Aorta (tissue), 5 donors: ENCODE data around the gene DMRT2. TPM values are rescaled to one million over a fixed set of nuclear protein-coding genes. Genes with fewer than 3 reads are reported as not detected.

Source experiments
- ATAC-seq: fragments of 200-7000 bp; cut with Tn5 transposase; one replicate; pipeline ENCODE4 v1.9.1; 2022; ENCODE audit warnings: moderate library complexity; ENCODE audit not compliant: low FRiP score
- DNase-seq, 2 donors: peaks; one replicate each; pipeline ENCODE4 v3.0.0-alpha.2; 2020
- H3K27ac ChIP-seq, 2 donors: one replicate each; pipeline ENCODE4 v1.5.1; 2013; ENCODE audit warnings: low read length in 2 of 2, mild to moderate bottlenecking in 2 of 2, moderate library complexity in 2 of 2, control low read depth in 1 of 2, inconsistent platforms in 1 of 2, low read depth in 1 of 2
- H3K27me3 ChIP-seq, 2 donors: one replicate each; pipeline ENCODE4 v1.6.1; 2013; ENCODE audit warnings: control low read depth in 1 of 2, low read length in 1 of 2, mild to moderate bottlenecking in 1 of 2, moderate library complexity in 1 of 2; ENCODE audit not compliant: insufficient read depth in 2 of 2, control insufficient read depth in 1 of 2
- H3K36me3 ChIP-seq, 2 donors: one replicate each; pipeline ENCODE4 v1.6.1; 2013; ENCODE audit warnings: control low read depth in 1 of 2, low read length in 1 of 2, mild to moderate bottlenecking in 1 of 2; ENCODE audit not compliant: insufficient read depth in 2 of 2, control insufficient read depth in 1 of 2
- H3K4me1 ChIP-seq, 2 donors: one replicate each; pipeline ENCODE4 v1.6.1; 2013; ENCODE audit warnings: low read length in 2 of 2, control low read depth in 1 of 2, mild to moderate bottlenecking in 1 of 2, moderate library complexity in 1 of 2; ENCODE audit not compliant: insufficient read depth in 2 of 2, control insufficient read depth in 1 of 2
- H3K4me3 ChIP-seq, 2 donors: one replicate each; pipeline ENCODE4 v1.5.1; 2013; ENCODE audit warnings: low read length in 2 of 2, control low read depth in 1 of 2, mild to moderate bottlenecking in 1 of 2
- H3K9me3 ChIP-seq: one replicate; pipeline ENCODE4 v1.6.1; 2013; ENCODE audit warnings: mild to moderate bottlenecking, low read length; ENCODE audit not compliant: control insufficient read depth
- WGBS, 2 donors: extraction: QIAGEN DNeasy Blood & Tissue Kit; methylation state at CpG; one replicate each; pipeline ENCODE4 v1.1.7; 2013; 5-methylcytosine and 5-hydroxymethylcytosine counted together
- intact Hi-C, 2 donors: fragments of 100-400 bp; cut with DNase I; formaldehyde crosslinking; loops; one replicate each; pipeline versions ENCODE4 v1.14.2 to v1.15.0; 2022
- long read RNA-seq, 2 donors: library from polyadenylated mRNA; unstranded; transcript quantifications; one replicate each; pipeline ENCODE4 v2.0.0, GENCODE V29; 2020 to 2021
- polyA plus RNA-seq, 2 donors: library from polyadenylated mRNA; stranded (reverse); fragments of 200-250 nt; gene quantifications; one replicate each; pipeline ENCODE4 v1.2.3, GENCODE V29; 2013
- total RNA-seq, 2 donors: library from RNA; stranded (reverse); fragmentation: NEBNext Ultra II Directional; extraction: Animal tissue kit (Norgen Biotek cat#: 25700); gene quantifications; one replicate each; pipeline ENCODE4 v1.2.1, GENCODE V29; 2021
- donor health status: healthy with polysubstance abuse.
- donor health status: Bipolar disorder and iron deficiency.
- donor health status: DM: no; HTN: no; CAD: no.
- donor health status: DM: no; HTN: no; CAD: no.
- donor health status: DM: yes; HTN: yes; CAD: no.

The DMRT2 gene
- total RNA-seq, result under 1 TPM in 1 of 2 donors, not detected in 1; 0.69 TPM
- under 1 TPM in 1 of 2 donors, not detected in 1; 0.75 TPM for polyA plus RNA-seq
- long read RNA-seq, donor 1, result 0 reads
- long read RNA-seq, donor 2, result 0 reads

GRCh38 chr9:1050125-1050895 is at the start of gene DMRT2:
Gene DMRT2, plus strand, starts transcription at chr9:1050357. Its CDS starts 1,257 bp downstream, at chr9:1051614.
- H3K36me3 ChIP-seq, result no peaks in the 10 kb centered on the region
- H3K27ac ChIP-seq, result no peak within 1 kb of the TSS
- peaks cover 0 to 4% of the 10 kb centered on the region in 2 donors for H3K27me3 ChIP-seq
- DNase-seq, result peak; percentile 84 to 88
- WGBS, 2 donors, result 7 to 9% methylated on average over 47 to 48 of the region's 48 CpGs
- intact Hi-C loops, result no loop called here
- ATAC-seq, result peak; percentile 85
- no peak within 1 kb of the TSS for H3K4me3 ChIP-seq
- no peaks in the 10 kb centered on the region for H3K4me1 ChIP-seq
- no peaks in the 10 kb centered on the region for H3K9me3 ChIP-seq

- Histone ChIP-seq H3K27ac (no peak overlapping the region), H3K9me3 (no peaks in the 10 kb centered on the region), H3K4me3 (no peak overlapping the region), H3K4me1 (no peaks in the 10 kb centered on the region), H3K27me3 (no peaks in the 10 kb centered on the region), H3K36me3 (no peaks in the 10 kb centered on the region)
- ATAC-seq (no peak), DNase-seq (no peak)
- intact Hi-C loops, result loop anchor here (2.0 to 10.0 kb wide), 2 partner anchors 111 to 617 kb away; no protein-coding TSS in a partner anchor
- 88 to 93% methylated on average over 4 of the region's 4 CpGs for WGBS, 2 donors
Measured at GRCh38 chr9:1001838-1002237, 48.3 kb upstream of the DMRT2 start.

DNA sequence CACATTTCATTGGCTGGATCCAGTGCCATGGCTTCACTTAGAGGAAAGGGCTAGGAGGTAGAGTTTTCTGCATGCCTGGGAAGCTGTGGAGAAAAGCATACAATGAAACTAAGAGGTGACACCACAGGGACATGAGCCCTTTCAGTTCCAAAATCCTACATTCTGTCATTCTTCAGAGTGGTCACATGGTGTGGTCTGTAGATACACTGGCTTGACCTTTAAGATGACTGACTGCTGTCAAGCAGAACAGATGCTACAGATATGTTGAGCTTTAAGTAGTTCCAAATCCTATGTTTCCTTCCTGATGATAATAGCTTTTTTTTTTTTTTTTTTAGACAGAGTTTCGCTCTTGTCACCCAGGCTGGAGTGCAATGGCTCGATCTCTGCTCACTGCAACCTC is 47.5 kb upstream of the DMRT2 start:
- WGBS, 2 donors, result 97 to 100% methylated on average over 2 of the region's 2 CpGs
- intact Hi-C loops, result loop anchor here (10.0 kb wide), 1 partner anchor 618 kb away; no protein-coding TSS in a partner anchor

DNA sequence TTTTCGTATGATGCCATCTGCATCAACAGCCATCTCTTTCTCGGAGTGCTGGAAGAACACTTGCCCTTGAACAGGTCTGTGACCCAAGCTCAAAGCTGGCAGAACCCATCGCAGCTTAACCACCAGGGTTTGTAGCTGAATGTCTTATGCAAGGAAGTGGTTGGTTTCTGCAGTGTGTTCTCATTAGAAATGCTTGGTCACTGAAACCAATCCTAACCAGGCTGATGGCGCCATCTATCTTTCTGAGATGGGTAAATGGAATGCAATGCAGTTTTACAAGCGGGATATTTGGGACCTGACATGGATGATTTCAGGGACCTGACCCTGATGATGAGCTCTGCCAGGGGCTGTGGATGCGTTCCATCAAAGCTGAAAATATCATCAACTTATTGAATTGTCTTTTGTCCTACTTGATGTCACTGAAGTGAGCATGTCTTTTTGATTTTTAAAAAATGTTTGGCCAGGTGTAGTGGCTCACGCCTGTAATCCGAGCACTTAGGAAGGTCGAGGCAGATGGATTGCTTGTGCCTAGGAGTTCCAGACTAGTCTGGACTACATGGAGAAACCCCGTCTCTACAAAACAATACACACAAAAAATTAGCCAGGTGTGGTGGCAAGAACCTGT is 45.0 kb upstream of the DMRT2 start:
- ATAC-seq, result no peak
- intact Hi-C loops, result loop anchor here (5.0 to 10.0 kb wide), 2 partner anchors 108 to 620 kb away; no protein-coding TSS in a partner anchor
- 56 to 62% methylated on average over 10 of the region's 10 CpGs for WGBS, 2 donors
- Histone ChIP-seq H3K9me3 (no peaks in the 10 kb centered on the region), H3K36me3 (no peaks in the 10 kb centered on the region), H3K27ac (no peak overlapping the region), H3K4me1 (no peaks in the 10 kb centered on the region), H3K4me3 (no peak overlapping the region), H3K27me3 (no peaks in the 10 kb centered on the region)
- DNase-seq, result no peak

More for the DNA sequence above, 47.5 kb upstream of the DMRT2 start:
- Histone ChIP-seq H3K27ac (no peak overlapping the region), H3K27me3 (no peaks in the 10 kb centered on the region), H3K9me3 (no peaks in the 10 kb centered on the region), H3K4me3 (no peak overlapping the region), H3K4me1 (no peaks in the 10 kb centered on the region), H3K36me3 (no peaks in the 10 kb centered on the region)
- DNase-seq (no peak), ATAC-seq (no peak)

DNA sequence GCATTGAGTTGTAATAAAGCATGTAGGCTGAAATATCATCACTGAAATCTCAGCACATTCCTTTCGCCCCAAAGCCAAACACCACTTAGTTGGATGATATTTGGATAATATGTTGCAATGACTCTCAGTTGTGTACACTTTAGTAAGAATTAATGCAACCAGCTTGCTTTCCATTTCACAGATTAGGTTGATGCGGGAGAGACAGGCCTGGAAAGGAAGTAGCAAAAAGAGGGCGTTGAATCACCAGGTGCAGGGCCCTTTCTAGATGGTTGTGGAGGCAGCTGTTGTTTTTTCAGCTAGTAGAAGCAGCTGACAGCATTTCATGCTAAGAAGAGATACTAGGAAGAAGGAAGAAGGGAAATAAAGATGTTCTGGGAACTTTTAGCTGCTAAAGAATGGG is 42.8 kb upstream of the DMRT2 start:
- DNase-seq (no peak), ATAC-seq (no peak)
- H3K27me3 ChIP-seq, result no peaks in the 10 kb centered on the region
- no peaks in the 10 kb centered on the region for H3K4me1 ChIP-seq
- no peaks in the 10 kb centered on the region for H3K36me3 ChIP-seq
- intact Hi-C loops, result loop anchor here (5.0 to 10.0 kb wide), 2 partner anchors 110 to 623 kb away; no protein-coding TSS in a partner anchor
- 91 to 93% methylated on average over 3 of the region's 3 CpGs for WGBS, 2 donors
- no peak overlapping the region for H3K27ac ChIP-seq
- H3K4me3 ChIP-seq, result no peak overlapping the region
- no peaks in the 10 kb centered on the region for H3K9me3 ChIP-seq

DNA sequence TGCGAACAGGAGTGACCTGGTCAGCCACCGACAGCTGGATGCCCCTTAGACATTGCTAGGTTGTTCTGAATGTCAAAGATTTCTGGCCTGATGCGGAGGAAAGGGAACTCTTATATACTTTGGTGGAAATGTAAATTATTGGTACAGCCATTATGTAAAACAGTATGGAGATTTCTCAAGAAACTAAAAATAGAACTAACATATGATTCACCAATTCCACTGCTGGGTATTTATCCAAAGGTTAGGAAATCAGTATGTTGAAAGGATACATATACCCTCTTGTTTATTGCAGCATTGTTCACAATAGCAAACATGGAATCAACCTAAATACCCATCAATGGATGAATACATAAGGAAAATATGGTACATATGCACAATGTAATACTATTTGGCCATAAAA is 41.9 kb upstream of the DMRT2 start:
- ATAC-seq, result no peak
- Histone ChIP-seq H3K27ac (no peak overlapping the region), H3K4me1 (no peaks in the 10 kb centered on the region), H3K4me3 (no peak overlapping the region), H3K36me3 (no peaks in the 10 kb centered on the region), H3K27me3 (no peaks in the 10 kb centered on the region), H3K9me3 (no peaks in the 10 kb centered on the region)
- no peak for DNase-seq
- WGBS, 2 donors, result 96 to 97% methylated on average over 3 of the region's 3 CpGs
- intact Hi-C loops, result loop anchor here (5.0 to 10.0 kb wide), 2 partner anchors 111 to 623 kb away; no protein-coding TSS in a partner anchor

DNA sequence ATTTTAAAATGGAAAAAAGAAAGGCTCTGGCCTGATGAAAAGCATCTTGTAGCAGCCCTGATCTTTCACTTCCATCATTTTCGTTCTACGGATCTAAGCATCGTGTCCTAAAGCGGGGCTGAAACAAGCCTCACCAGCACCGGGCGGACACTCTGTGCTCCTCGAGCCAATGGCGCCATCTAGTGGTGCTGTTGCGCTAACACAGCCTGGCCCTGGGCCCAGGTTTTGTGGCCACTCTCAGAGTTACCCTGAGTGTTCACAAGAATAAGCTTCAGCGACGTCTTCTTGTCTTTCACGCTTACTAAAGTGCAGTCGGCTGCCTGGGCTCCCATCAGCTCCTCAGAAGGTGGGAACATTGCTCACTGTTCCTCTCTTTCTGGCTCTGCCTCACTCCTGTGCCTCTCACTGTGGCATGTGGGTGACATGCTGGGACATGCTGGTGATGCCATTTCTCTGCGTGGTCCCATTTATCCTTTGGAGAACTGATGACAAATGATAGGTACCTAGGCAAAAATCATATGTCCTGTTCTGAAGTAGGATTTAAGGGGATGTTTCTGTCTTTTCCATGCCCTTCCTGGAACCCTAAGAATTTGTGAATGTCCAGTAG is 41.0 kb upstream of the DMRT2 start:
- WGBS, 2 donors, result 6 to 7% methylated on average over 14 of the region's 14 CpGs
- DNase-seq, result peak; percentile 82 to 93
- Histone ChIP-seq H3K27me3 (no peaks in the 10 kb centered on the region), H3K4me1 (no peaks in the 10 kb centered on the region), H3K36me3 (no peaks in the 10 kb centered on the region), H3K27ac (no peak overlapping the region), H3K4me3 (no peak overlapping the region), H3K9me3 (no peaks in the 10 kb centered on the region)
- intact Hi-C loops, result loop anchor here (5.0 to 10.0 kb wide), 2 partner anchors 112 to 624 kb away; no protein-coding TSS in a partner anchor
- peak; percentile 91 for ATAC-seq

DNA sequence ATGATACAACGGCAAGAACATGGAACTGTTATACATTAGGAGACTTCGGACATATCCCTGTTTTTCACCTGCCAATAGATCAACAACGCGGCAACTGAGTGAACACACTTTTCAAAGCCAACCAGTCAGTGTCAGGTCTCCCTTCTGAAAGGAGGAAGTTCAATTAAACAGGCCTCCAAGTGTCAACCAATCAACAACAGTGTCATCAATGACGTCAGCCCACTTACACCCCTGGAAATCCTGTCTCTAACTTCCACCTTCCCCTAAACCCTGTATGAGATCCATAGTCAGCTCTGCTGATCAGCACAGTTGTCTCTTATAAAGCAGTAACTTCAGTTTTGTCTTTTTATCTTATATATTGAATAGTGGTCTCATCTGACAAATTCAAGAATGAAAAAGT is 37.1 kb upstream of the DMRT2 start:
- no peaks in the 10 kb centered on the region for H3K27me3 ChIP-seq
- H3K36me3 ChIP-seq, result no peaks in the 10 kb centered on the region
- ATAC-seq, result no peak
- H3K27ac ChIP-seq, result no peak overlapping the region
- H3K9me3 ChIP-seq, result no peaks in the 10 kb centered on the region
- WGBS, 2 donors, result 68 to 74% methylated on average over 5 of the region's 5 CpGs
- no peaks in the 10 kb centered on the region for H3K4me1 ChIP-seq
- no peak overlapping the region for H3K4me3 ChIP-seq
- no peak for DNase-seq
- intact Hi-C loops, result no loop called here
